ENCODE measurements around the gene SLC27A6.
"Not testable (repeated sequence)": the region's sequence is repeated elsewhere in the genome, so short reads cannot be mapped to it uniquely, and the experiment has no call there.

The SLC27A6 gene

DNA sequence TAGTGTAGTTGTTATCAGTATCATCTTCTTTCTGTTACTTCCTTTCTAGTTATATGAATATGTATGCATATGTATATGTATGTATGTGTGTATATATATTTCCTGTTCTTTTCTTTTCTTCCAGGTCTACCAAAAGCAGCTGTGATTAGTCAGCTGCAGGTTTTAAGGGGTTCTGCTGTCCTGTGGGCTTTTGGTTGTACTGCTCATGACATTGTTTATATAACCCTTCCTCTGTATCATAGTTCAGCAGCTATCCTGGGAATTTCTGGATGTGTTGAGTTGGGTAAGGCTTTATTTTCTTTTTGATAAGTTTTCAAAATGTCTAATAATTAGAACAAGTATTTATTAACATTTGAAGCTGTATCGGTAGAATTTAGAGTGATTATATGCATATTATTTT lies 23.2 kb downstream of the SLC27A6 start:
- no peak for DNase-seq (ENCODE audit: low spot score)

DNA sequence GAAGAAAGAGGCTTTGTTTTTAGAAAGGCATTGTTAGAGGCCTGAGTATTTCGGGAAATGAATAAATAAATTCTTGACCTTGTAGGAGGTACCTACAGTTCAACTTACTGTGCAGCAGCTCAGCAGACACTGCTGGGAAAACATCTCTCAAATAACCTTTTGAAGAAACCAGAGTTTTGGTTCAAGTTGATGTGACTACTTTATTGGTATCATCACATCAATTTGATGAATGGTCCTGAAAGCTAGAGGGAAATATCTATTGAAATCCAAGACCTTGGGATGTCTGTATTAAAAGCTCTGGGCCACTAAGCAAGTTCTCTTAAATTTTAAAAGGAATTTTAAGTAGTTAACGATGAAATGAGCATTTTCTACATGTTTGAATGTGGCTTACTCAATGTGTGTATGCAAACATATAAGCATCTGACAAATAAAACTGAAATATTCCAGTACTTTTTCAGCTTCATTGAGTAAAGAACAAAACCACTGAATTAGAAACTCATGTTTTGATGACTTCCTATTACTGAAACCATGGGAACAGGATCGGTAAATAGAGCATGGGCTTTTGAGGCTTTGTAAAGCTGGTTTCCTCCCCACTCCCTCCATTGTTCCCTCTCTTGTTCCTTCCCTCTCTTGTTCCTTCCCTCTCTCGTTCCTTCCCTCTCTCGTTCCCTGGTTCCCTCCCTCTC lies 36.7 kb downstream of the SLC27A6 start:
- DNase-seq (ENCODE audit: low spot score) = no peak

DNA sequence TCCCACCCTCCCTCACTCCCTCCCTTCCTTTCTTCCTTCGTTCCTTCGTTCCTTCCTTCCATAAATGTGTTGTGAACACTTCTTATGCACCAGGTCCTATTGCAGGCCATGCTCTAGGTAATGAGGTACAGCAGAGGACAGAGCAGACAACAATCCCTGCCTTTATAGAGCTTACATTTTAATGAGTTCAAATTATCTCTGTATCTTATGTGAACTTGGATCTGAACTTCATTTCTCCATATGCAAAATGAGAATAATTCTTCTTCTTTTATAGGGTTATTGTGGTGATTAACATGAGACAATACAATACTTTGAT lies 37.2 kb downstream of the SLC27A6 start:
- no peak for DNase-seq (ENCODE audit: low spot score)

DNA sequence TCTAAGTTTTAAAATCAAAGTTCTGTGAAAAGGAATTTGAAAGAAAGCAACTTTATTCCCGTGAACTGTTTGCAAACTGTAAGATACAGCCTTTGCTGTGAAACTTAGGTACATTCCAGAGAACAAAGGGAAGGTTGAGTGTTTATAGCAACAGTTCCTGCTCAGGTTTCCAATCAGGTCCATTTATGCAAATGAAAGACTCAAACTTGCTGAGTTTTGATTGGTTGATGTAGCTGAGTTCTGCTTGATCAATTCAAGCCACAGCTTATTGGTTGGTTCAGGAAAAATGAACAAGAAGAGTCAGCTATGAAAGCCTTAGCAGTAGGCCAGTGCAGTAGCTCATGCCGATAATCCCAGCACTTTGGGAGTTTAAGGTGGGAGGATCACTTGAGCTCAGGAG lies 37.9 kb downstream of the SLC27A6 start:
- DNase-seq (ENCODE audit: low spot score) = no peak

GRCh38 chr5:129014185-129014584 lies 48.9 kb downstream of the SLC27A6 start:
- DNase-seq (ENCODE audit: low spot score) = no peak

DNA sequence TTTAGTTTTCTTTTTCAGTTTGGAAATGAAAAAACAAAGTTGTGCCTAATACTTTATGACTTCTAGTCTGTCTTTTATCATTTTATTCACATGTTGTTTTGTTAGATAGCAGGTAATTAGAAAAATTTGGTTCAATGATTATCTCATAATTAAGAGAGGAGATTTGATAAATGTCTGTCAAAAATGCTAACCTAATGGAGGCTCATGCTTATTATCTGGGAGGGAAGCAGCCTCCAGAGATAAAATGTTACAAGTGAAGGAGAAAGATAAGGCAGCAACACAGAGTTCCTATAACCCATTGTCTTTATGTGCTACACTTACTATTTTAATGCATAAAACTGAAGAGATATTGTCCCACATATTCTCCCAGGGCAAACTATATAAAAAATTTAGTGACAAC lies 53.5 kb downstream of the SLC27A6 start:
- DNase-seq (ENCODE audit: low spot score) = peak; percentile 6

DNA sequence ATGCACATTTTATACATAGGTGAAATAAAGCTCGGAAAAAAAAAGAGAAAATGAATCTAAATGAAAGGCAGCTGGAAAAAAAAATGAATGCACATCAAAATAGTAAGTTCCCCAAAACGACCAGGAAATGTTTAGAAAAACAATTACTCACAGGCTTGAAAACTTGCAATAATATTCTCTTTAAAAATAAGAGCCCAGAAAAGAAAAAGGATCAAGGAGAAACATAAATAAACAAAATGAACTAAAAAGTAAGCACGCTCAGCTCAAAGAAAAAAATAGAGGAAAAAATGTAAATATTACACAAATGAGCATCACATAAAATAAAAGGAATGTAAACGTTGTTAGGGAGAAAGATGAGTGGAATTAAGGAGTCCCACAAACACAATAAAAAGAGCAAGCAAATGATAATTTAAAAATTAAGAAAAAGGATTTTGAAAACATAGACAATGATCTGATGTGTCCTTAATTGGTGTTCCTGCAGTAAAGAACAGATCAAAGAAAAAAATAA lies 54.2 kb downstream of the SLC27A6 start:
- no peak for DNase-seq (ENCODE audit: low spot score)

- DNase-seq (ENCODE audit: low spot score) = no peak
Measured at GRCh38 chr5:129020683-129021082, 55.4 kb downstream of the SLC27A6 start.

- DNase-seq (ENCODE audit: low spot score) = no peak
Measured at GRCh38 chr5:129021744-129022143, 56.5 kb downstream of the SLC27A6 start.

DNA sequence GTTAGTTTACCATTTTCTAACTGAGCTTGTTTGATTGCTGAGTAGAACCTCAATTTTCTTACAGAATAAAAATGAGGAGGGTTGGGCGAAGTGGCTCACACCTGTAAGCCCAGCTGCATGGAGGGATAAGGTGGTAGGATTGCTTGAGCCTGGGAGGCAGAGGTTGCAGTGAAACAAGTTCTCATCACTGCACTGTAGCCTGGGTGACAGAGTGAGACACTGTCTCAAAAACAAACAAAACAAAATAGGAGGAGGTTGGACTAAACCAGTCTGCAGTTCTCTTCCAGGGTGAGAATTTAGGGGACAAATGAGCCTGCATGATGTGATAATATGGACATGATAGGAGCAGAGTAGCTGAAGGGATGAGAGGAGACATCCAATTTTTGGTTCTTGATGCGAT lies 57.3 kb downstream of the SLC27A6 start:
- DNase-seq (ENCODE audit: low spot score) = no peak

GRCh38 chr5:129027260-129027659 lies 62.0 kb downstream of the SLC27A6 start:
- DNase-seq (ENCODE audit: low spot score) = no peak

- DNase-seq (ENCODE audit: low spot score) = no peak
Measured at GRCh38 chr5:129031886-129032683, 66.8 kb downstream of the SLC27A6 start.

DNA sequence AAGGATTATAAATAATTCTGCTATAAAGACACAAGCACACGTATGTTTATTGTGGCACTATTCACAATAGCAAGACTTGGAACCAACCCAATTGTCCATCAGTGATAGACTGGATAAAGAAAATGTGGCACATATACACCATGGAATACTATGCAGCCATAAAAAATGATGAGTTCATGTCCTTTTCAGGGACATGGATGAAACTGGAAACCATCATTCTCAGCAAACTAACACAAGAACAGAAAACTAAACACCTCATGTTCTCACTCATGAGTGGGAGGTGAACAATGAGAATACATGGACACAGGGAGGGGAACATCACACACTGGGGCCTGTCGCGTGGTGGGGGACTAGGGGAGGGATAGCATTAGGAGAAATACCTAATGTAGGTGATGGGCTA lies 71.0 kb downstream of the SLC27A6 start:
- not testable (repeated sequence) for DNase-seq (ENCODE audit: low spot score)

- no peak for DNase-seq (ENCODE audit: low spot score)
Measured at GRCh38 chr5:129041196-129041881, 76.1 kb downstream of the SLC27A6 start.

DNA sequence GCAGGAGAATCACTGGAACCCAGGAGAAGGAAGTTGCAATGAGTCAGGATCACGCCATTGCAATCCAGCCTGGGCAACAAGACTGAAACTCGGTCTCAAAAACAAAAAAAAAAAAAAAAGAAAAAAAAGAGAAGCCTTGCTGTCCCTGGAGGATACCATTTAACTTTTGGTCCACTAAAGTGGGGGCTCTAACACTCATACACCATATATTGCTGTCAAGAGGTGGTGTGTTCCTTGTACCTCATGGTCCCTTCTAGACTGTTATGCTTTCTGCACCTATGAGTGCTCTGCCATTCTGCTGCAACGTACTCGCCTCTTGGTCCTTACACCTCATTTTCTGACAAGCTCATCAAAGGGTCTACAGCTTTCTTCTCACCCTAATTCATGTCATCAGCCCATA lies 77.0 kb downstream of the SLC27A6 start:
- no peak for DNase-seq (ENCODE audit: low spot score)

DNA sequence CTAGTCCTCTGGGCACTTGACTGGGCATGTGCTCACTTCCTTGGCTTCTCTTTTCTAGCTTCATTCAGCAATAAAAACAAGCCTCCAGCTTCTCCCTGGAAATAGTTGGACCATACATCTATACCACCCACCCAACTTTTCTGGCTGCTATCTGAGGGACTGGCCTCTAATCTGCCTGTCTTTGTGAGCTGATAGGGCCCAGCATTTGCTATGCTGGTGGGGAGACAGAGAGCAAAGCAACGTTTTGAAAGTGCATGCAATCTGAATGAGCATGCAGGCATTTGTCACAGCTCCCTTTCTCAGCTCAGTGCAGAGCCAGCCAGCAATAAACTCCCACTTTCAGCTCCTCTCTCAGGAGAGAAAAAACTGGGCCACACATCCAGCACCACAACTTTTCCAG lies 78.6 kb downstream of the SLC27A6 start:
- no peak for DNase-seq (ENCODE audit: low spot score)

DNA sequence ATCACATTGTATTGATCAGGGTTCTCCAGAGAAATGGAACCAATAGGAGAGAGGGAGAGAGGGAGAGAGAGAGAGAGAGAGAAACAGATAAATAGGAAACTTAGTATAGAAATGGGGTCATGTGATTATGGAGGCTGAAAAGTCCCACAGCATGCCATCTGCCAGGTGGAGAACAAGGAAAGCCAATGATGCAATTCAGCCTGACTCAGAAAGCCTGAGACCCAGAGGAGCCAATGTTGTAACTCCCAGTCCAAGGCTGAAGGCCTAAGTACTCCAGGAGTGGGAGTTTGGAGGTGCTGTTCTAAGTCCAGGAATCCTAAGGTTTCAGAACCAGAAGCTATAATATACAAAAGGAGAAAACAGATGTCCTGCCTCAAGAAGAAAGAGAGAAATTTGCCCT lies 80.9 kb downstream of the SLC27A6 start:
- no peak for DNase-seq (ENCODE audit: low spot score)

DNA sequence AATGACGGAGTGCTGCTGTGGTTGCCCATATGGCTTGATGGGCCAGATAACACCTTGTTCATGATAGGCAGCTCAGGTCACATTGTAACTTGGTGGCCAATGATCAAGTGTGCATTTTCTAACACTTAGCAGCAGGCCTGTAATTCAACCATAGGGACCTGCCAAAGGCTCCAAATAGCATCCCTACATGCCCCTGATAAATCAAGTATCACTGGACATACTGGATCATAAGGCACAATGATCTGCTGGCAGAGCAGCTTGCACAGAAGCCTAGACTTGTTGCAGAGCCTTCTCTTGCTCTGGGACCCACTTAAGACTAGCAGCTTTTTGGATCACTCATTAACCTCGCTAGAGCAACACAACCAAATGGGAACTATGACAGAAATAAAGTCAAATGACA lies 83.2 kb downstream of the SLC27A6 start:
- no peak for DNase-seq (ENCODE audit: low spot score)

DNA sequence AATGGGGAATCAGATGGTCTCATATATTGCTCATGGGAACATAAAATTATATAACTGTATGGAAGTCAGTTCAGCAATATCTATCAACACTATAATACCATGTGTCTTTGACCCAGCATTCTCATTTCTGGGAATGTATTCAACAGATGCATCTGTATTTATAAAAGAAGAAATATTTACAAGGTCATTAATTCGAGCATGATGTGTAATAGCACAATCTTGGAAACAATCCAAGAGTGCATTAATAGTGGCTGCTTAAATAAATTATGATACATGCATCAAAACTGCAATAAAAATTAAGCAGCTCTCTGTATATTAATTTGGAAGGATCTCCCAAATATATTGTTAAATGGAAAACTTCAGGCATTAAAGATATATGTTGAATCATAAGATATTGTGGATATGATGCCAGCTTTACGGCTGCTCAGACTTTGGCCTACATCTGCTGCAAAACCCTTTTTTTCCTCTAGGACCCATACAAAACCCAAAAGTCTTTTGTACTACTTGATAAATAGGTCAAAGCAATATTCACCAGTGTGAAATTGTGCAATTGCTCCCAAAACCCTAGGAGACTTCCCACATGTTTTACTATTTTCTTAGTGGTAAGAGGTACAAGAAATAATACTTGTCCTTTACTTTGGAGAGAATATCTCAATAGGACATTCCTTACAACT lies 84.0 kb downstream of the SLC27A6 start:
- DNase-seq (ENCODE audit: low spot score) = no peak

GRCh38 chr5:129051283-129051682 lies 86.0 kb downstream of the SLC27A6 start:
- DNase-seq (ENCODE audit: low spot score) = no peak

DNA sequence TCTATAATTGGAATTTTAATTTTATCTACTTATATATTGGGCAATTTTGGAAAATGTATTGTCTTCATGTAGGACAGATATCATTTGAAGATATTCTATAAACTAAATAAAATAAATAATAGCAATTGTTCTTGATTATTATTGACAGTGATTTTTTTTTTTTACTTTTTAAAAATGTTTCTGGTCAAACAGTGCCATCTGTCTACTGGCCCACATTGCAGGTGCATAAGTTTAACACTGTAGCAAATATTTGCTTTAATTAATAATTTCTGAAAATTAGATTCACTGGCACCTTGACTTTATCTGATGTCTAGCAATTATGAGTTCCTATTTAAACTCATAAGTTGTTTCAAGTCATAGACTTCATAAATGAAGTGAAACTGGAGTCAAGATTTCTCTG lies 88.2 kb downstream of the SLC27A6 start:
- no peak for DNase-seq (ENCODE audit: low spot score)

DNA sequence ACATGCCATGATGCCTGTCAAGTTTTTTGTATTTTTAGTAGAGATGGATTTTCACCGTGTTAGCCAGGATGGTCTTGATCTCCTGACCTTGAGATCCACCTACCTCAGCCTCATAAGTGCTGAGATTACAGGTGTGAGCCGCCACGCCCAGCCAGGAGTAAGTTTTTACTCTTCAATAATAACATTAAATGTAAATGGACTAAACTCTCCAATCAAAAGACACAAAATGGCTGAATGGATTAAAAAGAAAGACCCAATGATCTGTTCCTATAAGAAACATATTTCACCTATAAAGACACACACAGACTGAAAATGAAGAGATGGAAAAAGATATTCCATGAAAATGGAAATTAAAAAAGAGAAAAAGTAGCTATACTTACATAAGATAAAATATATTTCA lies 92.0 kb downstream of the SLC27A6 start:
- no peak for DNase-seq (ENCODE audit: low spot score)

Data from SK-N-DZ (cell line).